Endothelial cell (in vitro differentiated cells): ENCODE measurements around the gene WFS1. TPM values are rescaled to one million over a fixed set of nuclear protein-coding genes. Genes with fewer than 3 reads are reported as not detected.

Experiments
- DNase-seq: peaks from one replicate; pipeline ENCODE4 v3.0.0; 2021; ENCODE audit warnings: low spot score
- H3K27ac Mint-ChIP-seq: one replicate; pipeline ENCODE4 v1.8.0; 2021; ENCODE audit warnings: mixed read lengths, inconsistent platforms; ENCODE audit not compliant: unreplicated experiment
- H3K27me3 Mint-ChIP-seq: one replicate; pipeline ENCODE4 v1.8.0; 2021; ENCODE audit warnings: mild to moderate bottlenecking, moderate library complexity, mixed read lengths, inconsistent platforms; ENCODE audit not compliant: unreplicated experiment
- H3K36me3 Mint-ChIP-seq: one replicate; pipeline ENCODE4 v1.8.0; 2021; ENCODE audit warnings: mild to moderate bottlenecking, low read depth, mixed read lengths, inconsistent platforms; ENCODE audit not compliant: unreplicated experiment
- H3K4me1 Mint-ChIP-seq: one replicate; pipeline ENCODE4 v1.8.0; 2021; ENCODE audit warnings: mild to moderate bottlenecking, mixed read lengths, inconsistent platforms; ENCODE audit not compliant: unreplicated experiment
- H3K4me3 Mint-ChIP-seq: one replicate; pipeline ENCODE4 v1.8.0; 2021; ENCODE audit warnings: mild to moderate bottlenecking, mixed read lengths, inconsistent platforms; ENCODE audit not compliant: unreplicated experiment
- H3K9me3 Mint-ChIP-seq: one replicate; pipeline ENCODE4 v1.8.0; 2021; ENCODE audit warnings: mixed read lengths, inconsistent platforms; ENCODE audit not compliant: unreplicated experiment
- CTCF ChIP-seq: fragments of 200-600 bp; sonication (generic); IDR thresholded peaks from one replicate; pipeline ENCODE4 v1.5.0; 2021; ENCODE audit warnings: antibody characterized with exemption; ENCODE audit not compliant: unreplicated experiment
- total RNA-seq: library from RNA; stranded (reverse); fragmentation: NEBNext Ultra II Directional; extraction: Animal tissue kit (Norgen Biotek cat#: 25700); gene quantifications from one replicate; pipeline ENCODE4 v1.2.1, GENCODE V29; 2021; ENCODE audit not compliant: unreplicated experiment

WFS1 gene
- total RNA-seq, 1 donor from 2014 or later = 53.2 TPM

- H3K36me3 Mint-ChIP-seq = no peaks in the 10 kb centered on the region
- TF ChIP-seq CTCF = no peak
- no peaks in the 10 kb centered on the region for H3K9me3 Mint-ChIP-seq
- peaks cover 7% of the 10 kb centered on the region for H3K27me3 Mint-ChIP-seq
- H3K27ac Mint-ChIP-seq = no peak overlapping the region
- no peaks in the 10 kb centered on the region for H3K4me1 Mint-ChIP-seq
- no peak for DNase-seq
- no peak overlapping the region for H3K4me3 Mint-ChIP-seq
These were observed 44.9 kb upstream of the WFS1 start for GRCh38 chr4:6224735-6225134.

- H3K36me3 Mint-ChIP-seq = no peaks in the 10 kb centered on the region
- H3K27me3 Mint-ChIP-seq = peaks cover 7% of the 10 kb centered on the region
- no peaks in the 10 kb centered on the region for H3K9me3 Mint-ChIP-seq
- no peak for TF ChIP-seq CTCF
- no peaks in the 10 kb centered on the region for H3K4me1 Mint-ChIP-seq
- H3K4me3 Mint-ChIP-seq = no peak overlapping the region
- no peak overlapping the region for H3K27ac Mint-ChIP-seq
- peak; percentile 67 for DNase-seq
These were observed 44.2 kb upstream of the WFS1 start for GRCh38 chr4:6225469-6225868.

GRCh38 chr4:6226506-6226905 lies 43.1 kb upstream of the WFS1 start:
- no peak for DNase-seq
- H3K27me3 Mint-ChIP-seq = peaks cover 4% of the 10 kb centered on the region

GRCh38 chr4:6227412-6228157 lies 42.1 kb upstream of the WFS1 start:
- Mint-ChIP-seq H3K9me3 (no peaks in the 10 kb centered on the region), H3K4me1 (no peaks in the 10 kb centered on the region), H3K27me3 (peaks cover 4% of the 10 kb centered on the region), H3K4me3 (no peak overlapping the region), H3K27ac (no peak overlapping the region), H3K36me3 (no peaks in the 10 kb centered on the region)
- no peak for DNase-seq
- TF ChIP-seq CTCF = no peak

More at GRCh38 chr4:6226506-6226905, 43.1 kb upstream of the WFS1 start:
- Mint-ChIP-seq H3K4me1 (no peaks in the 10 kb centered on the region), H3K27ac (no peak overlapping the region), H3K4me3 (no peak overlapping the region), H3K36me3 (no peaks in the 10 kb centered on the region), H3K9me3 (no peaks in the 10 kb centered on the region)
- TF ChIP-seq CTCF = no peak
